CD14-positive monocyte (primary cell): ENCODE measurements around the gene EIF1. TPM values are rescaled to one million over a fixed set of nuclear protein-coding genes. Genes with fewer than 3 reads are reported as not detected.

Experiments used
- DNase-seq, 3 donors: peaks; one replicate each; pipeline ENCODE4 v3.0.0-alpha.2; 2011 to 2022
- H2AFZ ChIP-seq: 2 replicates; pipeline ENCODE4 v1.6.0; 2012; ENCODE audit warnings: mild to moderate bottlenecking, low read depth, low read length, inconsistent platforms; ENCODE audit not compliant: insufficient read depth, poor library complexity, severe bottlenecking
- H3K27ac ChIP-seq, 2 donors: 1 replicate in 1 of 2; 2 replicates in 1 of 2; pipeline ENCODE4 v1.5.1; 2012 to 2013; ENCODE audit warnings: low read length in 2 of 2, control low read depth in 1 of 2, inconsistent platforms in 1 of 2, low read depth in 1 of 2, mild to moderate bottlenecking in 1 of 2
- H3K27me3 ChIP-seq, 2 donors: one replicate each; pipeline versions ENCODE4 v1.6.0 to v1.6.1; 2011 to 2013; ENCODE audit warnings: low read length in 2 of 2; ENCODE audit not compliant: control insufficient read depth in 2 of 2, insufficient read depth in 2 of 2
- H3K36me3 ChIP-seq, 2 donors: replicated peaks in 1 of 2; 1 replicate in 1 of 2; 2 replicates in 1 of 2; pipeline versions ENCODE4 v1.5.1 to v1.6.1; 2012 to 2013; ENCODE audit warnings: low read length in 2 of 2, control low read depth in 1 of 2, inconsistent platforms in 1 of 2, mild to moderate bottlenecking in 1 of 2; ENCODE audit not compliant: insufficient read depth in 2 of 2, control insufficient read depth in 1 of 2
- H3K4me1 ChIP-seq, 2 donors: 1 replicate in 1 of 2; 2 replicates in 1 of 2; pipeline versions ENCODE4 v1.5.1 to v1.6.1; 2012 to 2013; ENCODE audit warnings: low read length in 2 of 2, control low read depth in 1 of 2, inconsistent platforms in 1 of 2, mild to moderate bottlenecking in 1 of 2, moderate library complexity in 1 of 2; ENCODE audit not compliant: insufficient read depth in 2 of 2, control insufficient read depth in 1 of 2
- H3K4me2 ChIP-seq: replicated peaks from 2 replicates; pipeline ENCODE3; 2012; ENCODE audit warnings: low read length, moderate library complexity, mild to moderate bottlenecking; ENCODE audit not compliant: poor library complexity, severe bottlenecking; ENCODE audit errors: extremely low read depth
- H3K4me3 ChIP-seq, 3 experiments: fragments of 200-600 bp in 1 of 3; sonication (generic) in 1 of 3; replicated peaks in 1 of 3; 1 replicate in 2 of 3; 2 replicates in 1 of 3; pipeline ENCODE4 v1.5.1; 2011 to 2013; ENCODE audit warnings: low read length in 3 of 3, mild to moderate bottlenecking in 3 of 3, control low read depth in 2 of 3, low read depth in 2 of 3, inconsistent platforms in 1 of 3, moderate library complexity in 1 of 3
- H3K79me2 ChIP-seq: 2 replicates; pipeline ENCODE4 v1.6.0; 2012; ENCODE audit warnings: mild to moderate bottlenecking, control low read depth, inconsistent platforms, low read length, moderate library complexity; ENCODE audit not compliant: insufficient read depth
- H3K9ac ChIP-seq: 2 replicates; pipeline ENCODE4 v1.6.0; 2017; ENCODE audit warnings: low read length, mild to moderate bottlenecking; ENCODE audit not compliant: insufficient read depth, poor library complexity, severe bottlenecking
- H3K9me3 ChIP-seq, 2 donors: replicated peaks in 1 of 2; 1 replicate in 1 of 2; 2 replicates in 1 of 2; pipeline versions ENCODE4 v1.5.1 to v1.6.1; 2012 to 2013; ENCODE audit warnings: low read length in 2 of 2, control low read depth in 1 of 2; ENCODE audit not compliant: control insufficient read depth in 1 of 2, insufficient read depth in 1 of 2
- H4K20me1 ChIP-seq: 2 replicates; pipeline ENCODE4 v1.6.0; 2012; ENCODE audit warnings: mild to moderate bottlenecking, low read length, control low read depth, moderate library complexity; ENCODE audit not compliant: insufficient read depth
- H3K27ac Mint-ChIP-seq, 7 donors: one replicate each; pipeline ENCODE4 v1.8.0; 2020; ENCODE audit warnings: mild to moderate bottlenecking in 7 of 7, mixed read lengths in 7 of 7, moderate library complexity in 6 of 7, inconsistent platforms in 2 of 7
- H3K27me3 Mint-ChIP-seq, 3 donors: one replicate each; pipeline ENCODE4 v1.8.0; 2021 to 2022; ENCODE audit warnings: low read depth in 3 of 3, mild to moderate bottlenecking in 3 of 3, mixed read lengths in 3 of 3, moderate library complexity in 3 of 3, inconsistent platforms in 1 of 3
- H3K36me3 Mint-ChIP-seq, 2 donors: one replicate each; pipeline ENCODE4 v1.8.0; 2020; ENCODE audit warnings: mixed read lengths in 2 of 2, inconsistent platforms in 1 of 2, mild to moderate bottlenecking in 1 of 2
- H3K4me1 Mint-ChIP-seq: one replicate; pipeline ENCODE4 v1.8.0; 2020; ENCODE audit warnings: mild to moderate bottlenecking, mixed read lengths
- H3K4me3 Mint-ChIP-seq, 2 donors: one replicate each; pipeline ENCODE4 v1.8.0; 2020; ENCODE audit warnings: mild to moderate bottlenecking in 2 of 2, mixed read lengths in 2 of 2, moderate library complexity in 1 of 2
- H3K9me3 Mint-ChIP-seq, 7 donors: one replicate each; pipeline ENCODE4 v1.8.0; 2020 to 2022; ENCODE audit warnings: mixed read lengths in 7 of 7, mild to moderate bottlenecking in 6 of 7, moderate library complexity in 6 of 7, inconsistent platforms in 2 of 7
- WGBS: methylation state at CpG from one replicate; pipeline ENCODE4 v1.1.5; 2013; ENCODE audit warnings: missing lambda C conversion rate; ENCODE audit not compliant: insufficient coverage; 5-methylcytosine and 5-hydroxymethylcytosine counted together
- intact Hi-C, 2 donors: fragments of 100-400 bp; cut with micrococcal nuclease; formaldehyde crosslinking; loops; one replicate each; pipeline versions ENCODE4 v1.15.0 to v1.15.1; 2023
- polyA plus RNA-seq, 3 donors: library from polyadenylated mRNA; depleted of rRNA in 1 of 3; unstranded in 2 of 3; stranded (reverse) in 1 of 3; fragments of 300-500 nt in 2 of 3; fragments of >200 nt in 1 of 3; fragmentation: Illumina TruSeq in 2 of 3; gene quantifications; 1 replicate in 2 of 3; 2 replicates in 1 of 3; pipeline ENCODE4 v1.2.3, GENCODE V29; 2012 to 2021
- TF ChIP-seq, protein P1 (sequence below): fragments of 200-600 bp; IDR thresholded peaks from one replicate; pipeline ENCODE4 v1.8.0; 2022; ENCODE audit warnings: antibody characterized with exemption, mild to moderate bottlenecking

Gene EIF1
- polyA plus RNA-seq, 3 donors = 1,176 to 1,536 (median 1,425) TPM

DNA sequence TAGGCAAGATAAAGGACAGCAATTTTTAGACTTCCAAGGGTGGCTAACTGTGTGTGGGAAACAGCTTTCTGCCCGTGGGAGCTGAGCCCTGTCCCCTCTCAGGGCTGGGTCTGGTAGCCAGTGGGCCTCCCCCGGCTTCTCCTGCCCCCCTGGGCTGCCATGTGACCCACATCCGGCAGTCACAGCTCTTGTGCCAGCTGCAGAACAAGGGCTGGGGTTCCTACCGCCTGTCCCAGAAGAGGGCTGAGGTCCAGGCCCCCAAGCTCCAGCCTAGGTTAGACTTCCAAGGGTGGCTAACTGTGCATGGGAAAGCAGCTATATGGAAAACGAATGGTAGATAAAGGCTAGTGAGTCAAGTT is 29.6 kb downstream of the EIF1 start:
- DNase-seq = no peak
- H3K4me3 ChIP-seq = no peak overlapping the region
- H3K4me3 Mint-ChIP-seq = no peak overlapping the region
- peaks cover 12 to 14% of the 10 kb centered on the region in 2 donors for H3K4me1 ChIP-seq
- no peaks in the 10 kb centered on the region for H3K79me2 ChIP-seq
- no peak overlapping the region for H3K27ac ChIP-seq
- H3K9me3 Mint-ChIP-seq = peaks cover 0 to 2% (median 0%) of the 10 kb centered on the region in 7 donors
- peaks cover 13% of the 10 kb centered on the region for H3K4me1 Mint-ChIP-seq
- H2AFZ ChIP-seq = no peak overlapping the region
- H3K36me3 Mint-ChIP-seq = no peaks in the 10 kb centered on the region
- TF ChIP-seq, protein P1, sequence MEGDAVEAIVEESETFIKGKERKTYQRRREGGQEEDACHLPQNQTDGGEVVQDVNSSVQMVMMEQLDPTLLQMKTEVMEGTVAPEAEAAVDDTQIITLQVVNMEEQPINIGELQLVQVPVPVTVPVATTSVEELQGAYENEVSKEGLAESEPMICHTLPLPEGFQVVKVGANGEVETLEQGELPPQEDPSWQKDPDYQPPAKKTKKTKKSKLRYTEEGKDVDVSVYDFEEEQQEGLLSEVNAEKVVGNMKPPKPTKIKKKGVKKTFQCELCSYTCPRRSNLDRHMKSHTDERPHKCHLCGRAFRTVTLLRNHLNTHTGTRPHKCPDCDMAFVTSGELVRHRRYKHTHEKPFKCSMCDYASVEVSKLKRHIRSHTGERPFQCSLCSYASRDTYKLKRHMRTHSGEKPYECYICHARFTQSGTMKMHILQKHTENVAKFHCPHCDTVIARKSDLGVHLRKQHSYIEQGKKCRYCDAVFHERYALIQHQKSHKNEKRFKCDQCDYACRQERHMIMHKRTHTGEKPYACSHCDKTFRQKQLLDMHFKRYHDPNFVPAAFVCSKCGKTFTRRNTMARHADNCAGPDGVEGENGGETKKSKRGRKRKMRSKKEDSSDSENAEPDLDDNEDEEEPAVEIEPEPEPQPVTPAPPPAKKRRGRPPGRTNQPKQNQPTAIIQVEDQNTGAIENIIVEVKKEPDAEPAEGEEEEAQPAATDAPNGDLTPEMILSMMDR = no peak
- no peaks in the 10 kb centered on the region for H3K36me3 ChIP-seq
- WGBS = 87% methylated on average over 5 of the region's 5 CpGs
- no peak overlapping the region for H3K4me2 ChIP-seq
- no peak overlapping the region for H3K9ac ChIP-seq
- no peaks in the 10 kb centered on the region for H4K20me1 ChIP-seq
- H3K27me3 Mint-ChIP-seq = peaks cover 0 to 3% (median 2%) of the 10 kb centered on the region in 3 donors
- no peak overlapping the region for H3K27ac Mint-ChIP-seq
- intact Hi-C loops = no loop called here
- H3K9me3 ChIP-seq = no peaks in the 10 kb centered on the region
- no peaks in the 10 kb centered on the region for H3K27me3 ChIP-seq

DNA sequence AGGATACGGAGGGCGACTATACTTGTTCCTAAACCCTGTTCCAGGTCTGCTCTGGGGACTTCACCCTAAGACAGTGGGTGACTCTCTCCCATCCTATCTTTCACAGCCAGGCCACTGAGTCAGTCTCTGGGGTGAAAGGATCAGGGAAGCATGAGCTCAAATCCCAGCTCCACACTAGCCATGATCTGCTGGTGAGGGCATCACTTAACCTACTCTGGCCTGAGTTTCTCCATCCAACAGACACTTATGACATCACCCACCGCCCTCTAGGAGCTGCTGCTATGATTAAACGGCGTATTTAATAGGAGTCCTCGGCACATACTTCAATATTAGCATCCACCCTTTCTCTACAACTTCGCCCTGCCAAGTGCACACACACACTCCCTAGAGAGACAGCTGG is 33.5 kb downstream of the EIF1 start:
- H3K9me3 Mint-ChIP-seq = peaks cover 0 to 2% (median 0%) of the 10 kb centered on the region in 7 donors
- H3K4me3 ChIP-seq = no peak overlapping the region
- no peak for DNase-seq
- peaks cover 0 to 7% (median 5%) of the 10 kb centered on the region in 3 donors for H3K27me3 Mint-ChIP-seq
- no peak overlapping the region for H3K27ac Mint-ChIP-seq
- H3K36me3 Mint-ChIP-seq = no peaks in the 10 kb centered on the region
- whole genome bisulfite sequencing = 83% methylated on average over 4 of the region's 7 CpGs
- H3K9ac ChIP-seq = no peak overlapping the region
- H3K79me2 ChIP-seq = no peaks in the 10 kb centered on the region
- TF ChIP-seq, protein P1 = no peak
- H2AFZ ChIP-seq = no peak overlapping the region
- H3K27ac ChIP-seq = no peak overlapping the region
- H3K4me1 ChIP-seq = peaks cover 10 to 11% of the 10 kb centered on the region in 2 donors
- peaks cover 9% of the 10 kb centered on the region for H3K4me1 Mint-ChIP-seq
- H3K36me3 ChIP-seq = no peaks in the 10 kb centered on the region
- H3K4me2 ChIP-seq = no peak overlapping the region
- intact Hi-C loops = no loop called here
- no peak overlapping the region for H3K4me3 Mint-ChIP-seq
- no peaks in the 10 kb centered on the region for H3K27me3 ChIP-seq
- no peaks in the 10 kb centered on the region for H4K20me1 ChIP-seq
- H3K9me3 ChIP-seq = no peaks in the 10 kb centered on the region
